ENCODE measurements around the gene SLF1.

Gene SLF1

DNA sequence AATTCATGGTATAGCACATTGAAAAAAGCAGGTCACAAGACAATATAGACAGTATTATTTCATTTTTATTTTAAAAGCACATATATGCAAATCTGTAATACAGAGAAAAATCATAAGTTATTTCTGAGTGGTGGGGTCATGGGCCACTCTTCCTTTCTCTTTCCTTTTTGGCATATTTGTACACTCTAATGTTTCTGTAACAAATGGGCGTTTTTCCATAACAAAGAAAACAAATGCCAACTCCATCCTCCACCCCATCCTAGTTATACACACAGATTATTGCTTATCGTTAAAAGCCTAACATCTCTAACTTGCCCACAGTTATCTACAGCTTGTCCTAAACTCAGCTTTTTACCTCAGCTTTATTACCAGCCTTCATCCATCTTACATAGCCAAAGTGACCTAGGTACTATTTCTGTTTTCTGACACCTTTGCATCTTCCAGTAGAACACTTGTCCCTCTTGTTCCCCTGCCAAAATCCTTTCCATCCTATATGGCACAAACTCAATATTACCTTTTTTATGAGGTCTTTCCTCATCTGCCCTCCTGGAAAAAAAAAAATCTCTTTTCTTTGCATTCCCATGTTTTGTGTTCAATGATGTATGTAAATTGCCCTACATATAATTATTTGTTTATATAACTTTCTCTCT is 4.2 kb upstream of the SLF1 start:
- no peak for ATAC-seq (ENCODE audit: insufficient read depth, low read depth)
- H2AFZ ChIP-seq (ENCODE audit: low read depth, low read length) = no peak overlapping the region
- TF ChIP-seq, protein P1, sequence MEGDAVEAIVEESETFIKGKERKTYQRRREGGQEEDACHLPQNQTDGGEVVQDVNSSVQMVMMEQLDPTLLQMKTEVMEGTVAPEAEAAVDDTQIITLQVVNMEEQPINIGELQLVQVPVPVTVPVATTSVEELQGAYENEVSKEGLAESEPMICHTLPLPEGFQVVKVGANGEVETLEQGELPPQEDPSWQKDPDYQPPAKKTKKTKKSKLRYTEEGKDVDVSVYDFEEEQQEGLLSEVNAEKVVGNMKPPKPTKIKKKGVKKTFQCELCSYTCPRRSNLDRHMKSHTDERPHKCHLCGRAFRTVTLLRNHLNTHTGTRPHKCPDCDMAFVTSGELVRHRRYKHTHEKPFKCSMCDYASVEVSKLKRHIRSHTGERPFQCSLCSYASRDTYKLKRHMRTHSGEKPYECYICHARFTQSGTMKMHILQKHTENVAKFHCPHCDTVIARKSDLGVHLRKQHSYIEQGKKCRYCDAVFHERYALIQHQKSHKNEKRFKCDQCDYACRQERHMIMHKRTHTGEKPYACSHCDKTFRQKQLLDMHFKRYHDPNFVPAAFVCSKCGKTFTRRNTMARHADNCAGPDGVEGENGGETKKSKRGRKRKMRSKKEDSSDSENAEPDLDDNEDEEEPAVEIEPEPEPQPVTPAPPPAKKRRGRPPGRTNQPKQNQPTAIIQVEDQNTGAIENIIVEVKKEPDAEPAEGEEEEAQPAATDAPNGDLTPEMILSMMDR (IDR thresholded peaks at IDR 0.05; ENCODE audit: borderline replicate concordance, extremely low read depth, low read length, poor library complexity, severe bottlenecking) = no peak
- TF ChIP-seq EZH2 (IDR thresholded peaks at IDR 0.05; ENCODE audit: borderline replicate concordance, low read depth, low read length, severe bottlenecking) = no peak
- H3K27ac ChIP-seq (ENCODE audit: low read length) = no peak overlapping the region
- H4K20me1 ChIP-seq (ENCODE audit: insufficient read depth, low read length) = peaks cover 4% of the 10 kb centered on the region; the same call in 1 of the 2 replicates
- H3K27me3 ChIP-seq (ENCODE audit: insufficient read depth, low read length, poor library complexity) = no peaks in the 10 kb centered on the region
- H3K36me3 ChIP-seq (ENCODE audit: insufficient read depth, low read length) = no peaks in the 10 kb centered on the region
- no peak overlapping the region for H3K4me2 ChIP-seq (ENCODE audit: insufficient read depth, low read length)
- H3K9me3 ChIP-seq (ENCODE audit: insufficient read depth, low read length, severe bottlenecking) = no peaks in the 10 kb centered on the region
- H3K4me1 ChIP-seq (ENCODE audit: insufficient read depth, low read length) = peaks cover 20% of the 10 kb centered on the region
- no peak for DNase-seq
- H3K9ac ChIP-seq (ENCODE audit: low read depth, low read length) = no peak overlapping the region
- no peak overlapping the region for H3K4me3 ChIP-seq (ENCODE audit: low read depth in 1 of 2, low read length in 2 of 2)
- H3K79me2 ChIP-seq (ENCODE audit: insufficient read depth, low read length) = peaks cover 19% of the 10 kb centered on the region

DNA sequence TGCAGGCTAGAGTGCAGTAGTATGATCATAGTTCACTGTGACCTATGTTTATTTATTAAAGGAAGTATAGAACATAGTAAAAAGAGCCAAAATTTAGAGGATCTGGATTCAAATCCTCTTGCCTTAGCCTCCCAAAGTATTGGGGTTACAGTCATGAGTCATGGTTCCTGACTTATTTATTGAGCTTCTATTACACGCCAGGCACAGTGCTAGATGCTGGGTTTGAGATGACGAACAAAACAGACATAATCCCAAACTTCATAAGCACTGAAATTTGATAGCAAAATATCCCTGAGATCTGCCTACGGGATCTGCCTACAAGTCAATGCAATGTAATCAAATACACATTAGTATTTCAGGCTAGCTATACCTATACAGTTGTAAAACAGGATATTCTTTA is 2.6 kb upstream of the SLF1 start:
- Histone ChIP-seq H3K4me2 (ENCODE audit: insufficient read depth, low read length) (no peak overlapping the region), H3K9me3 (ENCODE audit: insufficient read depth, low read length, severe bottlenecking) (no peaks in the 10 kb centered on the region), H3K4me1 (ENCODE audit: insufficient read depth, low read length) (peaks cover 34% of the 10 kb centered on the region), H3K4me3 (ENCODE audit: low read depth in 1 of 2, low read length in 2 of 2) (no peak overlapping the region), H3K27ac (ENCODE audit: low read length) (no peak overlapping the region), H3K9ac (ENCODE audit: low read depth, low read length) (no peak overlapping the region), H2AFZ (ENCODE audit: low read depth, low read length) (no peak overlapping the region), H3K79me2 (ENCODE audit: insufficient read depth, low read length) (peaks cover 34% of the 10 kb centered on the region), H3K36me3 (ENCODE audit: insufficient read depth, low read length) (no peaks in the 10 kb centered on the region), H4K20me1 (ENCODE audit: insufficient read depth, low read length) (peaks cover 9% of the 10 kb centered on the region; the same call in 1 of the 2 replicates), H3K27me3 (ENCODE audit: insufficient read depth, low read length, poor library complexity) (no peaks in the 10 kb centered on the region)
- DNase-seq (no peak), ATAC-seq (ENCODE audit: insufficient read depth, low read depth) (no peak)
- TF ChIP-seq, protein P1 (IDR thresholded peaks at IDR 0.05; ENCODE audit: borderline replicate concordance, extremely low read depth, low read length, poor library complexity, severe bottlenecking) = no peak
- no peak for TF ChIP-seq EZH2 (IDR thresholded peaks at IDR 0.05; ENCODE audit: borderline replicate concordance, low read depth, low read length, severe bottlenecking)

DNA sequence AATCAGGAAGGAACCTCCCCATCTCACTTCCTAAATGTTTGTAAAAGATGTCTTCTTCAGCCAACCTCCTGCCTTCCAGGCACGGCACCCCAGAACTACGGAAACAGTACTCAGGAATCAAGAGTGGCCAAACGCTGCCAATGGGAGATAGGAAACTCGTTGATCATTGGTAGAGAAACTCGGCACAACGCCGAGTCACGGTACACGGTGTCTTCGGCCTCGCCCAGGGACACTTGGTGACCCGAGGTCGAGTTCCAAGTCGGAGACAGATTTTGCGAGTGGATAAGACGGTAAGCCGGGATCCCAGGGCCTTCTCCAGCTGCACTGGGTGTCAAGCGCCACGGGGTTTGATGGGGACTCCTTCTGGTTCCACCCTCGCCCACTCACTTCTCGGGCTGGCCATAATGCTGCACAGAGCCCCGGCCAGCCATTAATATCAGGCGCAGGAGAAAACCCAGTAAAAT is 408 bp upstream of the SLF1 start:
- Histone ChIP-seq H4K20me1 (ENCODE audit: insufficient read depth, low read length) (peaks cover 21% of the 10 kb centered on the region; the same call in 1 of the 2 replicates), H3K9me3 (ENCODE audit: insufficient read depth, low read length, severe bottlenecking) (no peaks in the 10 kb centered on the region)

More for the DNA sequence above, 408 bp upstream of the SLF1 start:
- Histone ChIP-seq H3K4me2 (ENCODE audit: insufficient read depth, low read length) (peak overlapping the region; percentile 66), H3K4me3 (ENCODE audit: low read depth in 1 of 2, low read length in 2 of 2) (peak overlapping the region; percentile 71 to 94), H3K79me2 (ENCODE audit: insufficient read depth, low read length) (peaks cover 56% of the 10 kb centered on the region), H2AFZ (ENCODE audit: low read depth, low read length) (peak overlapping the region; percentile 97), H3K4me1 (ENCODE audit: insufficient read depth, low read length) (peaks cover 43% of the 10 kb centered on the region), H3K36me3 (ENCODE audit: insufficient read depth, low read length) (no peaks in the 10 kb centered on the region), H3K27me3 (ENCODE audit: insufficient read depth, low read length, poor library complexity) (no peaks in the 10 kb centered on the region), H3K9ac (ENCODE audit: low read depth, low read length) (peak overlapping the region; percentile 76), H3K27ac (ENCODE audit: low read length) (peak overlapping the region; percentile 88)
- DNase-seq (peak; percentile 53), ATAC-seq (ENCODE audit: insufficient read depth, low read depth) (peak; percentile 58)
- no peak for TF ChIP-seq EZH2 (IDR thresholded peaks at IDR 0.05; ENCODE audit: borderline replicate concordance, low read depth, low read length, severe bottlenecking)
- TF ChIP-seq, protein P1 (IDR thresholded peaks at IDR 0.05; ENCODE audit: borderline replicate concordance, extremely low read depth, low read length, poor library complexity, severe bottlenecking) = no peak

Data from DND-41 (cell line).